ENCODE data around the gene RBM38. TPM values are rescaled to one million over a fixed set of nuclear protein-coding genes. Genes with fewer than 3 reads are reported as not detected.
"Not testable (repeated sequence)": the region's sequence is repeated elsewhere in the genome, so short reads cannot be mapped to it uniquely, and the experiment has no call there.

Gene RBM38
- total RNA-seq, 1 experiment from 2014 or later, result 52.7 TPM

- Histone ChIP-seq H3K27ac (ENCODE audit: low read depth, low read length, poor library complexity, severe bottlenecking) (no peak overlapping the region), H3K4me3 (ENCODE audit: low read depth, low read length, poor library complexity, severe bottlenecking) (no peak overlapping the region), H3K27me3 (replicated peaks; ENCODE audit: insufficient read depth, low read depth, low read length, poor library complexity) (no peaks in the 10 kb centered on the region), H3K9me3 (ENCODE audit: low read depth, low read length, poor library complexity, severe bottlenecking) (no peaks in the 10 kb centered on the region), H3K36me3 (ENCODE audit: insufficient read depth, low read length, poor library complexity, severe bottlenecking) (no peaks in the 10 kb centered on the region), H3K4me1 (ENCODE audit: insufficient read depth, low read length, poor library complexity, severe bottlenecking) (no peaks in the 10 kb centered on the region)
- no peak for TF ChIP-seq EZH2 (IDR thresholded peaks at IDR 0.05; ENCODE audit: borderline replicate concordance, low read depth, low read length, poor library complexity, severe bottlenecking)
- TF ChIP-seq CTCF (conservative IDR thresholded peaks at IDR 0.05; ENCODE audit: low read depth, low read length), result no peak
- ChIA-PET CTCF (no interaction called here), POLR2A (ENCODE audit: low non-redundant PET) (no interaction called here)
- DNase-seq (ENCODE audit: low spot score), result no peak
- no TSS peak for BruUV-seq (replicated peaks)
- intact Hi-C loops (cut with micrococcal nuclease; ENCODE audit: unreplicated experiment), result no loop called here
Measured at GRCh38 chr20:57417051-57417689, 26.0 kb downstream of the RBM38 start.

- intact Hi-C loops (cut with micrococcal nuclease; ENCODE audit: unreplicated experiment), result no loop called here
- no peak for DNase-seq (ENCODE audit: low spot score)
- no peaks in the 10 kb centered on the region for H3K4me1 ChIP-seq (ENCODE audit: insufficient read depth, low read length, poor library complexity, severe bottlenecking)
- no peak overlapping the region for H3K27ac ChIP-seq (ENCODE audit: low read depth, low read length, poor library complexity, severe bottlenecking)
- no peaks in the 10 kb centered on the region for H3K36me3 ChIP-seq (ENCODE audit: insufficient read depth, low read length, poor library complexity, severe bottlenecking)
- TF ChIP-seq EZH2 (IDR thresholded peaks at IDR 0.05; ENCODE audit: borderline replicate concordance, low read depth, low read length, poor library complexity, severe bottlenecking) (no peak), CTCF (conservative IDR thresholded peaks at IDR 0.05; ENCODE audit: low read depth, low read length) (no peak)
- no peak overlapping the region for H3K4me3 ChIP-seq (ENCODE audit: low read depth, low read length, poor library complexity, severe bottlenecking)
- H3K27me3 ChIP-seq (replicated peaks; ENCODE audit: insufficient read depth, low read depth, low read length, poor library complexity), result no peaks in the 10 kb centered on the region
- H3K9me3 ChIP-seq (ENCODE audit: low read depth, low read length, poor library complexity, severe bottlenecking), result no peaks in the 10 kb centered on the region
- ChIA-PET POLR2A (ENCODE audit: low non-redundant PET) (no interaction called here), CTCF (no interaction called here)
- BruUV-seq (replicated peaks), result no TSS peak
Measured at GRCh38 chr20:57417830-57418780, 26.9 kb downstream of the RBM38 start.

GRCh38 chr20:57419479-57419878 is 28.3 kb downstream of the RBM38 start:
- H3K27me3 ChIP-seq (replicated peaks; ENCODE audit: insufficient read depth, low read depth, low read length, poor library complexity); BruUV-seq (replicated peaks); intact Hi-C loops (cut with micrococcal nuclease; ENCODE audit: unreplicated experiment); H3K4me1 ChIP-seq (ENCODE audit: insufficient read depth, low read length, poor library complexity, severe bottlenecking); POLR2A ChIA-PET (ENCODE audit: low non-redundant PET); H3K27ac ChIP-seq (ENCODE audit: low read depth, low read length, poor library complexity, severe bottlenecking); H3K9me3 ChIP-seq (ENCODE audit: low read depth, low read length, poor library complexity, severe bottlenecking); H3K4me3 ChIP-seq (ENCODE audit: low read depth, low read length, poor library complexity, severe bottlenecking); CTCF ChIA-PET; DNase-seq (ENCODE audit: low spot score); H3K36me3 ChIP-seq (ENCODE audit: insufficient read depth, low read length, poor library complexity, severe bottlenecking): not testable (repeated sequence)

Data from A673 (cell line).